Fibroblast of skin of scalp (primary cell): ENCODE results near the gene MAP3K1.
A peak's percentile ranks its signal among the peaks of the same experiment; 100 is the strongest.
"Not testable (repeated sequence)": the region's sequence is repeated elsewhere in the genome, so short reads cannot be mapped to it uniquely, and the experiment has no call there.

ENCODE experiments used
- DNase-seq: peaks from one replicate; pipeline ENCODE4 v3.0.0-alpha.2; 2013

The MAP3K1 gene

GRCh38 chr5:56816546-56817081, 1.3 kb downstream of the MAP3K1 start:
- peak; percentile 69 for DNase-seq

GRCh38 chr5:56817263-56818014, 2.1 kb downstream of the MAP3K1 start:
- DNase-seq = no peak

- peak; percentile 19 for DNase-seq
Measured at GRCh38 chr5:56818450-56819037, 3.2 kb downstream of the MAP3K1 start.

GRCh38 chr5:56819060-56819881, 3.9 kb downstream of the MAP3K1 start:
- no peak for DNase-seq

- DNase-seq = not testable (repeated sequence)
Measured at GRCh38 chr5:56821868-56822267, 6.5 kb downstream of the MAP3K1 start.

- no peak for DNase-seq
Measured at GRCh38 chr5:56822981-56823380, 7.6 kb downstream of the MAP3K1 start.

GRCh38 chr5:56824019-56824418, 8.7 kb downstream of the MAP3K1 start:
- DNase-seq = no peak

- DNase-seq = no peak
Measured at GRCh38 chr5:56825222-56825824, 10.0 kb downstream of the MAP3K1 start.

- no peak for DNase-seq
Measured at GRCh38 chr5:56827049-56827448, 11.7 kb downstream of the MAP3K1 start.

- DNase-seq = no peak
Measured at GRCh38 chr5:56827924-56828323, 12.6 kb downstream of the MAP3K1 start.

- DNase-seq = no peak
Measured at GRCh38 chr5:56829137-56829908, 14.0 kb downstream of the MAP3K1 start.

- no peak for DNase-seq
Measured at GRCh38 chr5:56831773-56832172, 16.4 kb downstream of the MAP3K1 start.

GRCh38 chr5:56833325-56833724, 18.0 kb downstream of the MAP3K1 start:
- no peak for DNase-seq

GRCh38 chr5:56837381-56837780, 22.0 kb downstream of the MAP3K1 start:
- DNase-seq = no peak

- no peak for DNase-seq
Measured at GRCh38 chr5:56837956-56838355, 22.6 kb downstream of the MAP3K1 start.

- peak; percentile 81 for DNase-seq
Measured at GRCh38 chr5:56838409-56839039, 23.2 kb downstream of the MAP3K1 start.

- no peak for DNase-seq
Measured at GRCh38 chr5:56839062-56839461, 23.7 kb downstream of the MAP3K1 start.

- DNase-seq = no peak
Measured at GRCh38 chr5:56840597-56840996, 25.2 kb downstream of the MAP3K1 start.

GRCh38 chr5:56845277-56845676, 29.9 kb downstream of the MAP3K1 start:
- DNase-seq = no peak

GRCh38 chr5:56845904-56846480, 30.6 kb downstream of the MAP3K1 start:
- no peak for DNase-seq

GRCh38 chr5:56848206-56848605, 32.9 kb downstream of the MAP3K1 start:
- DNase-seq = no peak
